ENCODE measurements around the gene GSTP1.

GSTP1 gene

DNA sequence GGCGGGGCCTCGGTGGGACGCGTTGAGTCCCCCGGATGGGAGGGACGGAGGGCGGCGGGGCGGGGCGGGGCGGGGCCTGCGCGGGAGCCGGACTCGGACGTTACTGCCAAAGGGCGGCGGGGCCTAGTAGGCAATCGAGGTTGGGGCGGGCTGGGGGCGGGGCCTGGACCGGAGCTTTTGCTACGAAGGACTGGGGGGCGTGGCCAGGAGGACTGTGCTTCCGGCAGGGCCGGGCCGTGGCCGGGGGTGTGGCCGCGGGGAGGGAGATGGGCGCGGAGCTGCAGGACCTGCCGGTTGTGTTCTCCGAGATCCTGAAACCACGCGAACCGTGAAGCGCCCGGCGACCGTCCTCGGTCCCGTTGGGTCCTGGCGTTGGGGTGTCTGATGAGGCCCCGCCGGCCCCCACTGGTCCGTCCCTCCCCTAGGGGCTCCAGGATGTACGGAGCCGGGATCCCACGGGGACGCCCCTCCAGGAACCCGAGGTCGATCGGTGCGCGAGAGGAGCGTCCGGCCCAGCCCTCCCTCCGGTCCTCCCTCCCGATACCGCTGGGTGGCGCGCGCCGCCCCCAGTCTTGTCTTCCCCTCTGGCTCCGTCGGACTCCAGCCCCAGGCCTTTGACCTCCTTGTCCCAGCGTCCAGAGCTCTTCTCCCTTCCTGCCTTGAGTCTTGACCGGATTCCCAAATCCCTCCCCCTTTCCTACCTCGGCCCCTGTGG lies 46.8 kb downstream of the GSTP1 start:
- DNase-seq (ENCODE audit: low read depth in 2 of 2) = peak; percentile 92 to 97

DNA sequence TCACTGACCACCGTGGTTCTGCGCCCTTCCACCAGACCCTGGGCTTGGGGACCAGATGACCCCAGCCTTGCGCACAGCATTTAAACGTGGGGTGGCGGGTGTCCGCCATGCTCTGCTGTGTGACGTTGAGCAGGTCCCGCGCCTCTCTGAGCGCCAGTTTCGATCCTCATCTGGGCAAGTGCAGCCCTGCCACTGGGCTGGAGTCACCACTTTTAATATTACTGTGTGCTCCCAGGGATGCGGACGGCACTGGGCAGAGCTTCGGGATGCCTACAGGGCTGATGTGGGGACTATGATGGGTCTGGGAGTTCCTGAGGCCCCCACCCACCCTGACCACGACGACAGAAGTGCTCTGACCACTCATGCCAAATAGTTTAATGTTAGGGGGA lies 47.3 kb downstream of the GSTP1 start:
- DNase-seq (ENCODE audit: low read depth in 2 of 2) = no peak

DNA sequence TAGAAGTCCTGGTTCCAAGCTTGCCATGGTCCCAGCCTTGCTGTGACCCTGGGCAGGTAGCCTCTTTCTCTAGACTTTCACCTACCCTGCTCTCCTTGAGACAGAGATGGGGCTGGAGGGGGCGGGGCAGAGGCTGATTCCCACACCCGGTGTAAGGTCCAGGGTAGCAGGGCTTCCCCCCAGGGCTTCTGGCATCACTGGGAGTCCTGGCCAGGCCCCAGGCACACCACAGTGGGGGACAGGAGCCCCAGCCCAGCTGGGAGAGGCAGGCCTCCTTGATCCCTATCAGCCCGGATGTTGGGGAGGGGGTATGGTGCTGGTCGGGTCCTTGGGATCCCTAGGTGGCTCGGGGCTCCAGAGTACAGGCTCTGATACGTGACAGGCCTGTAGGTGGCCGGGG lies 47.8 kb downstream of the GSTP1 start:
- DNase-seq (ENCODE audit: low read depth in 2 of 2) = no peak

DNA sequence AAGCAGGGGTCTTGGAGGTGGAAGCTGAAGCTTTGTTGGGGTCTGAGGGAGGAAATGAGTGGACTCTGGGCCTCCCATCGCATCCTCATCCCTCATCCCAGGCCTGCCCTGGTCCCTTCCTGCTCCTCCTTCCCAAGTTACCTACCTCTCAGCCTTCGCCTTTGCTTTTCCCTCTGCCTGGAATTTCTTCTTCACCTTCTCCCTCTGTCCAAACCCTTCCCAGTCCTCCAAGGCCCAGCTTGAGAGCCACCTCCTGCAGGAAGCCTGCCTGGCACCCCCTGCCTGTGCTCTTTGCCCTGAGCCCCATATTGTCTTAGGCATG lies 48.2 kb downstream of the GSTP1 start:
- DNase-seq (ENCODE audit: low read depth in 2 of 2) = no peak

DNA sequence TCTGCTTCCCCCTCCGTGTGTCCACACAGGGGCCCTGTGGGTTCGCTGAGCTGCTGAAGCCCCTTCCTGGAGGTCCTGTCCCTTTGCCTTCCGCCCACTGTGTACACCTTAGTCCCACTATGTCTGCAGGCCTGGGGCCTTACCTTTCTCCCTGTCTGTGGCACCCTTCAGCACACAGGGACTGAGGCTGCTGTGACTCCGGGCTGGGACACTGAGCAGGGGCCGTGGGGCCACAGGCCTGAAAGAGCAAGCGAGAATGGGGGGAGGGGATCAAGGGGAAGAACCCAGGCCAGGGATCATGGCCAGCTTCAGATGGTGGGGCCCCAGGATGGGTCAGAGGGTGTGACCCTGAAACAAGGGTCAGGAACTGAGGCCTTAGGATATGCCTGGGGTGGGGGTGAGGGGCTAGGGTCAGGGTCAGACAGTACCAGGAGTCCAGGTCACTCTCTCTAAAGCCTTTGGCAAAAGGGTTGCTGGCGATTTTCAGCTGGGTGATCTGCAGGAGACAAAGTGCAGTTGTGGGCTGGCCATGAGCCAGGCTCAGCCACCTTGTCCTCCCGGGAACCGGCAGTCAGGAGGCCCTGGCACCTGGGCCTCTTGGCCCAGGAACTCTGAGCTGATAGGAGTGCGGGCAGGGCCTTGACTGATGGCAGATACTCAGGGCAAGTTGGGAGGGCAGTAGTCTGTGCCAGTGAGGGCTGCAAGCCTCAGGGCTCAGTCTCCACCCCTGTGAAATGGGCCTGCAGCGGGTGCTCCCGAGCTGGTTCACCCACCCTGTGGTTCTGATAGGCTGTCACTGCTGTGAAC lies 48.8 kb downstream of the GSTP1 start:
- no peak for DNase-seq (ENCODE audit: low read depth in 2 of 2)

DNA sequence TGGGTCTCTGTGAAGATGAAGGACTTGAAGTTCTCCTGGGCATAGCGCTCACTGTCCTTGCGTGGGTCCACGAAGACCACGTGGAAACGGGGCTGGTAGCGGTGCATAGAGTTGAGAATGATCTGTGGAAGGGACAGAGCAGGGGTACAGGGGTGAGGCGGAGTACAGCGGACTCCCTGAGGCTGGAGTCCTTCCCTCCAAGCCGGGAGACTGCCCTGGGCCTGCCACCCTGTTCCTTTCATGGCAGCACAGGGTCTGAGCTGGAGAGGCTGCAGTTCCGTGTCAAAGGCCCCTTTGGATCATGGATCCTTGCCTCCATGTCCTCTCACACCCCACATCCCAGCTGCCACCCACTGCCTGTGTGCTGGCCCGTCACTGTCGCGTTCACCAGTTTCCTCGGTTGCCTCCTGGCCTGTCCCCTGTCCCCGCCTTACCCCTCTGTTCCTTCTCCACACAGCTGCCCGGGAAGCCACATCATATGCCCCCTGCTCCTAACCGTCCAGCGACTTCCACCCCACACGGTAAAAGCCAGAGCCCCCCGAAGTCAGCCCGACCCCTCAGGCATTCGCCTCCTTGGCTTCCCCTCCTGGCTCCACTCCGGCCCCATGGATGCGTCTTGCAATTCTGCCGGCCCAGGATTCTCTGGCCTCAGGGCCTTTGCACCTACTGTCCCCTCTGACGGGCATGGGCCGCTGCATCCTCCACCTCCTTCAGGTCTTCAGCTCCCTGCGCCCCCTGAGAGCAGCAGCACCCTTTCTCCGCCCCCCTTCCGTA lies 49.6 kb downstream of the GSTP1 start:
- no peak for DNase-seq (ENCODE audit: low read depth in 2 of 2)

DNA sequence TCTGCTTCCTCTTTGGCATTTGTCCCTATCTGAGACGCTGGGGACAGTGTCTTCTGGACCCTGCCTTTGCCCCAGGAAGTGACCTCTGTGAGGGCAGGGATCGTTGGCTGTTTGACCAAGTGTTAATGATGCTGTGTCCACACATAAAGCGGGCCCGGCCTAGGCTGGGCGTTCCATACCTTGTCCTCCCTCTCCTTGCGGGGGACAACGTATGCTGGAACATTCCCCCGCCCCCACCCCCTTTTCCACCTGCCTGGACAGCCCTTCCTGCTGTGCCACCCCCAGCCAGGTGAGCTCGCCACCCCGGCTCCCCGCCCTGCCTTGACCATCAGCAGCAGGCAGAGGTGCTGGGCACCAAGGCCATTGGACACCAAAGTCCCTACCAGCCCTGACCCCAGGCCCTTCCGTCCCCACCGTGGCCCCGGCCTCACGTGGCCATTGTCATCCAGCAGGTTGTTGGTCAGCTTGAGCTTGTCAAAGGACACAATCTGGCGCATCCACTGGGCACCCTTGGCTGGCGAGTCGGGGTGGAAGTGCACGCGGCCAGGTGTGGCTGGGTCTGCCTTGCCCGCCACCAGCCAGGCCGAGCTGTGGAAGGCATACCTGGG lies 50.2 kb downstream of the GSTP1 start:
- no peak for DNase-seq (ENCODE audit: low read depth in 2 of 2)

DNA sequence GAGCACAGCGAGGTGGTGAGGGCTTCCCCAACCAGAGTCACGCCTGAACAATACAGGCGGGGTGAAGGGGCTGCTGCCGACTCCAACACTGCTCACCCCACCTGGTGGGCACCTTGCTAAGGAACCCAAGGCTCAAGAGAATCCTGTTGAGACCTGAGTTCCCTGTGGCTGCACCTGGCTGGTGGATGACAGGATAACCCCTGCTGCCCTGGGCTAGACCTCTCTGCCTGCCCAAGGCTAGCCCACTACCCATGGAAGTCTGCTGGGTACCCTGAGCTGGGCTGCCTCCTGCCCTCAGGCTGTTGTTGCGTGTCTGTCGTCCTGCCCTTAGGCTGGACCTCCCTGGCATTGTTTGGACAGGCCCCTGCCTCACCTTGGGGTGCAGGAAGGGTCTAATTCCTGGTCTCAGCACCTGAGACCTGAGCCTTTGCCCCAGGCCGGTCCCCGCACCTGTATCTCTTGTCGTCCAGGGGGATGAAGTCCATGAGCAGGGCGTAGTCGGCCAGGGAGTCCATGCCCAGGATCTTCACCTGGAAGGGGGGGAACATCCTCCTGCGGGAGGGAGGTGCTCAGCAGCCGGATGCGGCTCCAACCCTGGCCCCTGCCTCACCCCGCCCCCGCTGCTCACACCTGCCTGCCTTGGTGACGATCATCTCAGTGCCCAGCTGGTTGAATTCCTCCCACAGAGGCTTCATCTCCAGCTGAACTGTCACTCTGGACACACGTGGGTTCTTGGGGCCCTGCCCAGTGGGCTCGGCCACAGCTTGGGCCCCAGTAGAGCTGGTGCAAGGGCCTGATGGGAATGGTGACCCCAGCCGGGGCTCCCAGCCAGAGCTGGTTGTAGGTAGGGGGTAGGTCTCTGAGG lies 51.0 kb downstream of the GSTP1 start:
- DNase-seq (ENCODE audit: low read depth in 2 of 2) = no peak

DNA sequence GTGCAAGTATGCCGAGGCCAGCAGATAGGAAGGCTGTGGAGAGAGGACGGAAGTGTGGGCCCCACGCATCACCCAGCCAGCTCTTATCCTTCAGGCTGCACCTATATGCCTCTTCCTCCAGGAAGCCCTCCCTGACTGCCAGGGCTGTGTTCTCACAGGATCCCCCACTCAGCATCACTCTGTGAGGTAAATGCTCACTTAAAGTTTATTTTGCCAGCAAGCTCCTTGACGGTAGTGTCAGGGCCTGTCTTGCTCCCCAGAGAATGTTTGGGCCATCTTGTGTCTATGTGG lies 51.6 kb downstream of the GSTP1 start:
- no peak for DNase-seq (ENCODE audit: low read depth in 2 of 2)
